Kidney epithelial cell (primary cell): Measurements from ENCODE around the gene CREB5. TPM values are rescaled to one million over a fixed set of nuclear protein-coding genes. Genes with fewer than 3 reads are reported as not detected.

ENCODE experiments used
- DNase-seq: peaks from one replicate; pipeline ENCODE4 v3.0.0-alpha.2; 2010; ENCODE audit warnings: low read depth
- H3K27me3 ChIP-seq: 2 replicates; pipeline ENCODE4 v1.6.0; 2011; ENCODE audit warnings: low read length; ENCODE audit not compliant: control insufficient read depth, insufficient read depth
- H3K36me3 ChIP-seq: 2 replicates; pipeline ENCODE4 v1.5.1; 2011; ENCODE audit warnings: low read length; ENCODE audit not compliant: control insufficient read depth, insufficient read depth
- H3K4me3 ChIP-seq: 2 replicates; pipeline ENCODE4 v1.5.1; 2011; ENCODE audit warnings: low read depth, mild to moderate bottlenecking, control low read depth, low read length
- total RNA-seq: library from RNA; depleted of rRNA; stranded (reverse); fragments of >200 nt; gene quantifications from 2 replicates; pipeline ENCODE4 v1.2.3, GENCODE V29; 2015
- TF ChIP-seq, protein P1 (sequence below): IDR thresholded peaks from 2 replicates; pipeline ENCODE4 v1.5.1; 2011; ENCODE audit warnings: mild to moderate bottlenecking, moderate library complexity, low read length, control low read depth, inconsistent platforms; ENCODE audit not compliant: insufficient read depth, poor library complexity, severe bottlenecking

Gene CREB5
- total RNA-seq, 1 donor from 2014 or later = 27.9 TPM

DNA sequence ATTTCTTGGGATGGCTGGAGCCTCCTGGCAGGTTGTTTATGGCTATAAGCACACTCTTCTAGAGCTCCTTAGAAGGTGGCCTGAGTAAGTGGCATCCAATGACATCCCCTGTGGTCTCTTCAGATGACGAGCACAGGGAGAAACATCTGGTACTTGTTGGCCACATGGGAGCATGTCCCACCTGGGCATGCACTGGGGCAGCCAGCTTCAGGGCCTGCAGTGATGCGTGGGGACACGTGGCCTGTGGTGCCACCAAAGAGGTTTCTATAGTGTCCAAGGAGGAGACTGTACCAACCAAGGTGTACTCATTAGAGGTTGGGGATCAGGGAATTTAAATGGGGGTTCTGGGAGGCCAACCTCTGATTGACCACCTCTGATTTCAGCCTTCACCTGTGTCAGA is 420.4 kb downstream of the CREB5 start:
- no peaks in the 10 kb centered on the region for H3K27me3 ChIP-seq
- TF ChIP-seq, protein P1, sequence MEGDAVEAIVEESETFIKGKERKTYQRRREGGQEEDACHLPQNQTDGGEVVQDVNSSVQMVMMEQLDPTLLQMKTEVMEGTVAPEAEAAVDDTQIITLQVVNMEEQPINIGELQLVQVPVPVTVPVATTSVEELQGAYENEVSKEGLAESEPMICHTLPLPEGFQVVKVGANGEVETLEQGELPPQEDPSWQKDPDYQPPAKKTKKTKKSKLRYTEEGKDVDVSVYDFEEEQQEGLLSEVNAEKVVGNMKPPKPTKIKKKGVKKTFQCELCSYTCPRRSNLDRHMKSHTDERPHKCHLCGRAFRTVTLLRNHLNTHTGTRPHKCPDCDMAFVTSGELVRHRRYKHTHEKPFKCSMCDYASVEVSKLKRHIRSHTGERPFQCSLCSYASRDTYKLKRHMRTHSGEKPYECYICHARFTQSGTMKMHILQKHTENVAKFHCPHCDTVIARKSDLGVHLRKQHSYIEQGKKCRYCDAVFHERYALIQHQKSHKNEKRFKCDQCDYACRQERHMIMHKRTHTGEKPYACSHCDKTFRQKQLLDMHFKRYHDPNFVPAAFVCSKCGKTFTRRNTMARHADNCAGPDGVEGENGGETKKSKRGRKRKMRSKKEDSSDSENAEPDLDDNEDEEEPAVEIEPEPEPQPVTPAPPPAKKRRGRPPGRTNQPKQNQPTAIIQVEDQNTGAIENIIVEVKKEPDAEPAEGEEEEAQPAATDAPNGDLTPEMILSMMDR = no peak
- H3K36me3 ChIP-seq = no peaks in the 10 kb centered on the region
- DNase-seq = no peak
- no peak overlapping the region for H3K4me3 ChIP-seq

DNA sequence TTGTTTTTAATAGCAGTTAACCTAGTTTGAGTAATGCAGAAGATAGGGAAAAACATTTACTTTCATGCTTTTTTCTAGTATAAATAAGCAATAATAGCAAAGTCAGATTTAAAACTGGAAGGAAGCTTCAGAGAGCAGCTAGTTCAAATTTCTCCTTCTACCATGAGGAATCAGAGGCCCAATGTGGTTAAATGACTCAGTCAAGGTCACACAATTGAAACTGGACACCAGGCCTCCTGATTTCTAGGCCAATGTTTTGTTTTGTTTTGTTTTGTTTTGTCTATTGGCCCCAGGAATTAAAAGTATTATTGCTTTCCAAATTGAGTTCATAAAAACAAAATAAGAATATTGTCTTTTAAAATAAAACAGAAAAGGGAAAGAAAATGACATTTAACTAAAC is 423.5 kb downstream of the CREB5 start:
- no peak for DNase-seq
- TF ChIP-seq, protein P1 = no peak
- Histone ChIP-seq H3K27me3 (no peaks in the 10 kb centered on the region), H3K36me3 (no peaks in the 10 kb centered on the region), H3K4me3 (no peak overlapping the region)

DNA sequence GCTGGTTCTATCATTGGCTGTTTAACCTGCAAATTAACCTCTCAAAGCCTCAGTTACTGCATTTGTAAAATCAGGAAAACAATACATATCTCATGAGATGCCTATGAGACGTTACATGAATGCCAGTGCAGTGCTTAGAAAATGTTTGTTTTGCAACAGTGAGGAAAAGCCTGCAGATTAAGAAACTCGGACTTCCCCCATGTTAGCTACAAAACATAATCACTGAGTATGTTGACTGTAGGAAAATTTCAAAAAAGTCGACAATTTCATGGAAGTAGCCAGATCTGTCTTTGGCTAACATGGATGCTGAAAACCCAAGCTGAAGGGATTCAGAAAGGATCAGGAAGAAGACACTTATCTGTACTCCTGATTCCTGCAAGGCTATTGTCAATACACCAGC is 424.4 kb downstream of the CREB5 start:
- TF ChIP-seq, protein P1 = no peak
- no peaks in the 10 kb centered on the region for H3K36me3 ChIP-seq
- no peak for DNase-seq
- no peaks in the 10 kb centered on the region for H3K27me3 ChIP-seq
- H3K4me3 ChIP-seq = no peak overlapping the region

DNA sequence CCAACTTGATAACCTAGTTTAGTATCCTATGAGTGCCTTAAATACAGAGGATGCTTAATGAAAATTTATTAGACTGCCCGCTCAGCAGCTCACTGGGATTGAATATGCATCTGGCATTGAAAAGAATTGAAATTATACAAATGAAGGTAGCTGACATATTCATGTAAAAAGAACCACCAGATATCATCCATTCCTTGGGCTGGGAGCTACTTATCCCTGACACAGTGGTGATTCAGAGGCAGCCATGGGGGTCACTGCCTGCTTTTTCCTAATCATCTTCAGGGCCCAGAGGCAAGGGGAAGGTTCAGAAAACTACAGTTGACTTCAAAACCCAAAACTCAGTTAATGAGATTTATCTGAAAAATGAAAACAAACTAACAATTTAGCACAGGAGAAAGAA is 424.9 kb downstream of the CREB5 start:
- no peaks in the 10 kb centered on the region for H3K27me3 ChIP-seq
- H3K36me3 ChIP-seq = no peaks in the 10 kb centered on the region
- TF ChIP-seq, protein P1 = no peak
- no peak for DNase-seq
- H3K4me3 ChIP-seq = no peak overlapping the region

DNA sequence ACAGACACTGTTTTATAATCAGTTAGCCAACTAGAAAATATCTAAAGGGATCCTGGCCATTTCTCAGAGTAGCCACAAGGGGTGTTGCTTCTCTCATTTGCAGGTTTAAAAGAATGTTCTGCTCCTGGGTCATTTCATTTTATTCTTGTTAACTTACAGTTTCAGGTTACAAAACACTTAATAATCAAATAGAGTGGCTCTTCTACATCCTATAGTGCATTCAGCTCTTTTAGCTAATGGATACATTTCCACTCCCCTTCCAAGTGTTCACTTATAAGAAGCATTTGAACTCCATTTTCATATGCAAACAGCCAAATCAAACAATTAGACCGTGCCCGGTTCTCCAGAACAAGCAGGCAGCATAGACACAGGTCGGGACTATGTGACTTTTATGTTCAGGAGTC is 428.3 kb downstream of the CREB5 start:
- H3K4me3 ChIP-seq = no peak overlapping the region
- TF ChIP-seq, protein P1 = peak; percentile 56
- H3K27me3 ChIP-seq = no peaks in the 10 kb centered on the region
- no peaks in the 10 kb centered on the region for H3K36me3 ChIP-seq
- DNase-seq = no peak

DNA sequence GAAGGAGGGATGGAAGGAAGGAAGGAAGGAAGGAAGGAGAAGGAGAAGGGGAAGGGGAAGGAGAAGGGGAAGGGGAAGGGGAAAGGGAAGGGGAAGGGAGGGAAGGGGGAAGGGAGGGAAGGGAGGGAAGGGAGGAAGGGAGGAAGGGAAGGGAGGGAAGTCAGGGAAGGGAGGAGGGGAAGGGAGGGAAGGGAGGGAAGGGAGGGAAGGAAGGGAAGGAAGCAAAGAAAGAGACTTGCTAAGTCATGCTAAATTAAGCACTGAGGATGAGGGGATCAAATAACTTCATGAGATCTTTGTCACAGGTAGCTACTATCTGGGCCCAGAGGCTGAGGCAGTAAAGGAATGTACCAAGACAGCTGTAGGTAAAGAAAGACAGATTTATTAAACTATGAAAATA is 429.4 kb downstream of the CREB5 start:
- H3K36me3 ChIP-seq = no peaks in the 10 kb centered on the region
- no peak overlapping the region for H3K4me3 ChIP-seq
- H3K27me3 ChIP-seq = no peaks in the 10 kb centered on the region
- TF ChIP-seq, protein P1 = no peak
- DNase-seq = no peak
